Activated T-helper 2 cell treated with anti-CD3 and anti-CD28 coated beads, Interferon-gamma antibody, Interleukin-2, Interleukin-4, amounts not matched to agents 10 μg/mL and 5 μg/mL and 100 μg/mL, durations not matched to agents 14 hours and 24 hours and 36 hours (primary cell): Measurements from ENCODE around the gene GPRC5B. TPM values are rescaled to one million over a fixed set of nuclear protein-coding genes. Genes with fewer than 3 reads are reported as not detected.

Source experiments
- DNase-seq: peaks from one replicate; pipeline ENCODE4 v3.0.0; 2021; ENCODE audit warnings: low spot score
- H3K27ac Mint-ChIP-seq: one replicate; pipeline ENCODE4 v1.8.0; 2021; ENCODE audit warnings: mixed read lengths
- H3K27me3 Mint-ChIP-seq: one replicate; pipeline ENCODE4 v1.8.0; 2021; ENCODE audit warnings: low read depth, mixed read lengths
- H3K36me3 Mint-ChIP-seq: one replicate; pipeline ENCODE4 v1.8.0; 2021; ENCODE audit warnings: low read depth, mixed read lengths
- H3K4me1 Mint-ChIP-seq: one replicate; pipeline ENCODE4 v1.8.0; 2021; ENCODE audit warnings: low read depth, mixed read lengths
- H3K4me3 Mint-ChIP-seq: one replicate; pipeline ENCODE4 v1.8.0; 2021; ENCODE audit warnings: low read depth, mild to moderate bottlenecking, moderate library complexity, mixed read lengths
- H3K9me3 Mint-ChIP-seq: one replicate; pipeline ENCODE4 v1.8.0; 2021; ENCODE audit warnings: mixed read lengths
- intact Hi-C: fragments of 100-400 bp; cut with micrococcal nuclease; formaldehyde crosslinking; loops from one replicate; pipeline ENCODE4 v1.15.1; 2023
- total RNA-seq: library from RNA; stranded (reverse); gene quantifications from 2 replicates; pipeline ENCODE4 v1.2.3, GENCODE V29; 2022

Gene GPRC5B
- not detected in 2 replicates for total RNA-seq

GRCh38 chr16:19884611-19885450, at the start of gene GPRC5B:
Gene GPRC5B, minus strand, starts transcription at chr16:19884848. Its CDS starts 12,003 bp downstream, at chr16:19872845.
- H3K27me3 Mint-ChIP-seq: peaks cover 40% of the 10 kb centered on the region
- intact Hi-C loops: loop anchor here (5.0 kb wide), 1 partner anchor 168 kb away; the partner anchor contains the start of genes IQCK and KNOP1
- peaks cover 23% of the 10 kb centered on the region for H3K4me1 Mint-ChIP-seq
- H3K4me3 Mint-ChIP-seq: peak within 1 kb of the TSS; percentile 79
- H3K9me3 Mint-ChIP-seq: no peaks in the 10 kb centered on the region
- H3K36me3 Mint-ChIP-seq: no peaks in the 10 kb centered on the region
- peak; percentile 22 for DNase-seq
- no peak within 1 kb of the TSS for H3K27ac Mint-ChIP-seq

- no peak overlapping the region for H3K4me3 Mint-ChIP-seq
- intact Hi-C loops: no loop called here
- H3K9me3 Mint-ChIP-seq: no peaks in the 10 kb centered on the region
- no peak for DNase-seq
- H3K36me3 Mint-ChIP-seq: no peaks in the 10 kb centered on the region
- H3K4me1 Mint-ChIP-seq: no peaks in the 10 kb centered on the region
- H3K27me3 Mint-ChIP-seq: no peaks in the 10 kb centered on the region
- H3K27ac Mint-ChIP-seq: no peak overlapping the region
These were observed 49.1 kb upstream of the GPRC5B start for GRCh38 chr16:19933740-19934139.

GRCh38 chr16:19929062-19929511, 44.4 kb upstream of the GPRC5B start:
- no peaks in the 10 kb centered on the region for H3K36me3 Mint-ChIP-seq
- no peak overlapping the region for H3K27ac Mint-ChIP-seq
- H3K4me1 Mint-ChIP-seq: no peaks in the 10 kb centered on the region
- no peak overlapping the region for H3K4me3 Mint-ChIP-seq
- intact Hi-C loops: no loop called here
- no peak for DNase-seq
- H3K9me3 Mint-ChIP-seq: no peaks in the 10 kb centered on the region
- no peaks in the 10 kb centered on the region for H3K27me3 Mint-ChIP-seq

- intact Hi-C loops: no loop called here
- no peak overlapping the region for H3K4me3 Mint-ChIP-seq
- no peak for DNase-seq
- H3K9me3 Mint-ChIP-seq: no peaks in the 10 kb centered on the region
- H3K4me1 Mint-ChIP-seq: no peaks in the 10 kb centered on the region
- H3K36me3 Mint-ChIP-seq: no peaks in the 10 kb centered on the region
- no peaks in the 10 kb centered on the region for H3K27me3 Mint-ChIP-seq
- H3K27ac Mint-ChIP-seq: no peak overlapping the region
These were observed 43.8 kb upstream of the GPRC5B start for GRCh38 chr16:19928432-19928831.

- Mint-ChIP-seq H3K4me3 (no peak overlapping the region), H3K27ac (no peak overlapping the region), H3K4me1 (no peaks in the 10 kb centered on the region), H3K36me3 (no peaks in the 10 kb centered on the region), H3K9me3 (no peaks in the 10 kb centered on the region), H3K27me3 (no peaks in the 10 kb centered on the region)
- no peak for DNase-seq
- intact Hi-C loops: no loop called here
These were observed 42.1 kb upstream of the GPRC5B start for GRCh38 chr16:19926449-19927390.

- intact Hi-C loops: no loop called here
- no peak for DNase-seq
These were observed 38.7 kb upstream of the GPRC5B start for GRCh38 chr16:19923396-19923795.

GRCh38 chr16:19919142-19919541, 34.5 kb upstream of the GPRC5B start:
- H3K4me3 Mint-ChIP-seq: no peak overlapping the region
- H3K9me3 Mint-ChIP-seq: no peaks in the 10 kb centered on the region
- no peaks in the 10 kb centered on the region for H3K36me3 Mint-ChIP-seq
- DNase-seq: no peak
- H3K4me1 Mint-ChIP-seq: no peaks in the 10 kb centered on the region
- no peaks in the 10 kb centered on the region for H3K27me3 Mint-ChIP-seq
- intact Hi-C loops: no loop called here
- no peak overlapping the region for H3K27ac Mint-ChIP-seq

More at GRCh38 chr16:19923396-19923795, 38.7 kb upstream of the GPRC5B start:
- Mint-ChIP-seq H3K27me3 (no peaks in the 10 kb centered on the region), H3K9me3 (no peaks in the 10 kb centered on the region), H3K36me3 (no peaks in the 10 kb centered on the region), H3K27ac (no peak overlapping the region), H3K4me3 (no peak overlapping the region), H3K4me1 (no peaks in the 10 kb centered on the region)

GRCh38 chr16:19916064-19916463, 31.4 kb upstream of the GPRC5B start:
- DNase-seq: no peak
- Mint-ChIP-seq H3K36me3 (no peaks in the 10 kb centered on the region), H3K9me3 (no peaks in the 10 kb centered on the region), H3K27me3 (no peaks in the 10 kb centered on the region), H3K4me3 (no peak overlapping the region), H3K27ac (no peak overlapping the region), H3K4me1 (no peaks in the 10 kb centered on the region)
- intact Hi-C loops: no loop called here

- Mint-ChIP-seq H3K27me3 (no peaks in the 10 kb centered on the region), H3K27ac (no peak overlapping the region), H3K36me3 (no peaks in the 10 kb centered on the region), H3K9me3 (no peaks in the 10 kb centered on the region), H3K4me3 (no peak overlapping the region), H3K4me1 (no peaks in the 10 kb centered on the region)
- DNase-seq: no peak
- intact Hi-C loops: no loop called here
These were observed 30.2 kb upstream of the GPRC5B start for GRCh38 chr16:19914877-19915276.

GRCh38 chr16:19913340-19913645, 28.6 kb upstream of the GPRC5B start:
- Mint-ChIP-seq H3K36me3 (no peaks in the 10 kb centered on the region), H3K4me1 (no peaks in the 10 kb centered on the region), H3K4me3 (no peak overlapping the region), H3K9me3 (no peaks in the 10 kb centered on the region), H3K27ac (no peak overlapping the region), H3K27me3 (peaks cover under 1% of the 10 kb centered on the region)
- no peak for DNase-seq
- intact Hi-C loops: no loop called here

GRCh38 chr16:19912455-19913339, 28.0 kb upstream of the GPRC5B start:
- no peaks in the 10 kb centered on the region for H3K9me3 Mint-ChIP-seq
- H3K27me3 Mint-ChIP-seq: peaks cover 5% of the 10 kb centered on the region
- H3K36me3 Mint-ChIP-seq: no peaks in the 10 kb centered on the region
- no peak overlapping the region for H3K27ac Mint-ChIP-seq
- intact Hi-C loops: no loop called here
- no peak for DNase-seq
- peaks cover under 1% of the 10 kb centered on the region for H3K4me1 Mint-ChIP-seq
- no peak overlapping the region for H3K4me3 Mint-ChIP-seq

- H3K9me3 Mint-ChIP-seq: no peaks in the 10 kb centered on the region
- no peak overlapping the region for H3K27ac Mint-ChIP-seq
- H3K4me3 Mint-ChIP-seq: no peak overlapping the region
- peaks cover 5% of the 10 kb centered on the region for H3K27me3 Mint-ChIP-seq
- peaks cover 7% of the 10 kb centered on the region for H3K4me1 Mint-ChIP-seq
- H3K36me3 Mint-ChIP-seq: no peaks in the 10 kb centered on the region
- DNase-seq: no peak
- intact Hi-C loops: no loop called here
These were observed 27.3 kb upstream of the GPRC5B start for GRCh38 chr16:19911747-19912454.
